Erythroblast (primary cell): Measurements from ENCODE around the gene UGGT1.

Experiments used
- GATA1 ChIP-seq: IDR thresholded peaks from 2 replicates; pipeline ENCODE4 v1.6.1; 2011; ENCODE audit warnings: low read depth, mild to moderate bottlenecking, control low read depth, low read length, moderate library complexity
- POLR2A ChIP-seq: IDR thresholded peaks from 2 replicates; pipeline ENCODE4 v1.6.1; 2011; ENCODE audit warnings: mild to moderate bottlenecking, low read length

- TF ChIP-seq POLR2A: peak; percentile 99
- no peak for TF ChIP-seq GATA1
These were observed at the start of gene UGGT1 for GRCh38 chr2:128090945-128091725.
